Measurements from ENCODE around the gene GNA12.

DNA sequence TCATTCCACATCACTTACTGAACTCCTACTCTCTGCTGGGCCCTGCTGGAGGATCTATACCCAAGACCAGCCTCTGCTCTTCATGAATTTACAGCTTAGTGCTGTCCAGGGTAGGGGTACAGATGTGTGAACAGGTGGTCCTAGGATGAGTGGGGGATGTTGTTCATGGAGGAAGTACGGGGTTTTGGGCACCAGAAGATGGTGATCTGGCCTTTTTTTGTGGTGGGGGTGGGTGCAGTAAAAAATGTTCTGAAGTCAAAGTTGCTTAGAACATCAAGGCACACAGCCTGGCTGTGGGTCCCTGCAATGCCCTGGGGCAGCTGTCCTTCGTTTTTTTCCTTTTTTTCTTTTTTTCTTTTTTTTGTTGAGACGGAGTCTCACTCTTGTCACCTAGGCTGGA, 34.2 kb upstream of the GNA12 start:
- TF ChIP-seq, protein P1, sequence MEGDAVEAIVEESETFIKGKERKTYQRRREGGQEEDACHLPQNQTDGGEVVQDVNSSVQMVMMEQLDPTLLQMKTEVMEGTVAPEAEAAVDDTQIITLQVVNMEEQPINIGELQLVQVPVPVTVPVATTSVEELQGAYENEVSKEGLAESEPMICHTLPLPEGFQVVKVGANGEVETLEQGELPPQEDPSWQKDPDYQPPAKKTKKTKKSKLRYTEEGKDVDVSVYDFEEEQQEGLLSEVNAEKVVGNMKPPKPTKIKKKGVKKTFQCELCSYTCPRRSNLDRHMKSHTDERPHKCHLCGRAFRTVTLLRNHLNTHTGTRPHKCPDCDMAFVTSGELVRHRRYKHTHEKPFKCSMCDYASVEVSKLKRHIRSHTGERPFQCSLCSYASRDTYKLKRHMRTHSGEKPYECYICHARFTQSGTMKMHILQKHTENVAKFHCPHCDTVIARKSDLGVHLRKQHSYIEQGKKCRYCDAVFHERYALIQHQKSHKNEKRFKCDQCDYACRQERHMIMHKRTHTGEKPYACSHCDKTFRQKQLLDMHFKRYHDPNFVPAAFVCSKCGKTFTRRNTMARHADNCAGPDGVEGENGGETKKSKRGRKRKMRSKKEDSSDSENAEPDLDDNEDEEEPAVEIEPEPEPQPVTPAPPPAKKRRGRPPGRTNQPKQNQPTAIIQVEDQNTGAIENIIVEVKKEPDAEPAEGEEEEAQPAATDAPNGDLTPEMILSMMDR (IDR thresholded peaks at IDR 0.05): no peak
- TF ChIP-seq POLR2A (IDR thresholded peaks at IDR 0.05): no peak

Data from lower leg skin (tissue), 3 donors.